GM10266 (cell line): ENCODE measurements around the gene RPL9.
"Not testable (repeated sequence)": the region's sequence is repeated elsewhere in the genome, so short reads cannot be mapped to it uniquely, and the experiment has no call there.

ENCODE experiments used
- DNase-seq: peaks from one replicate; pipeline ENCODE4 v3.0.0; 2012; ENCODE audit errors: extremely low spot score
- CTCF ChIP-seq: IDR thresholded peaks from 2 replicates; pipeline ENCODE4 v1.5.1; 2012; ENCODE audit warnings: mild to moderate bottlenecking, low read depth; ENCODE audit not compliant: control insufficient read depth, insufficient read depth; ENCODE audit errors: missing control alignments

RPL9 gene

GRCh38 chr4:39458505-39459300 lies at the start of gene RPL9, which contains the start of gene LIAS:
RPL9 (minus strand) TSS chr4:39458922; CDS start chr4:39458439, 483 bp downstream.
LIAS (plus strand) TSS chr4:39459056; CDS start chr4:39459118, 62 bp downstream.
- TF ChIP-seq CTCF = no peak
- peak; percentile 94 for DNase-seq

GRCh38 chr4:39505581-39505980 lies 46.9 kb upstream of the RPL9 start:
- no peak for DNase-seq
- no peak for TF ChIP-seq CTCF

GRCh38 chr4:39504538-39504937 lies 45.8 kb upstream of the RPL9 start:
- TF ChIP-seq CTCF = no peak
- DNase-seq = no peak

DNA sequence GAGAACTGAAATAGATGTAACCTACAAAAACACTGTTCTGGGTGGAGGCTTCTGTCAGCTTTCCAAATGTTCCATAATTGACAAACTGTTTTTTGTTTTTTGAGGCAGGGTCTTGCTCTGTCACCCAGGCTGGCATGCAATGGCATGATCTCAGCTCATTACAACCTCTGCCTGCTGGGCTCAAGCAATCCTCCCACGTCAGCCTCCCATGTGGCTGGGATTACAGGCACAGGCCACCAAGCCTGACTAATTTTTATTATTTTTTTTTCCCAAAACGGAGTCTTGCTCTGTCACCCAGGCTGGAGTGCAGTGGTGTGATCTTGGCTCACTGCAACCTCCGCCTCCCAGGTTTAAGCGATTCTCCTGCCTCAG lies 43.9 kb upstream of the RPL9 start:
- not testable (repeated sequence) for DNase-seq

DNA sequence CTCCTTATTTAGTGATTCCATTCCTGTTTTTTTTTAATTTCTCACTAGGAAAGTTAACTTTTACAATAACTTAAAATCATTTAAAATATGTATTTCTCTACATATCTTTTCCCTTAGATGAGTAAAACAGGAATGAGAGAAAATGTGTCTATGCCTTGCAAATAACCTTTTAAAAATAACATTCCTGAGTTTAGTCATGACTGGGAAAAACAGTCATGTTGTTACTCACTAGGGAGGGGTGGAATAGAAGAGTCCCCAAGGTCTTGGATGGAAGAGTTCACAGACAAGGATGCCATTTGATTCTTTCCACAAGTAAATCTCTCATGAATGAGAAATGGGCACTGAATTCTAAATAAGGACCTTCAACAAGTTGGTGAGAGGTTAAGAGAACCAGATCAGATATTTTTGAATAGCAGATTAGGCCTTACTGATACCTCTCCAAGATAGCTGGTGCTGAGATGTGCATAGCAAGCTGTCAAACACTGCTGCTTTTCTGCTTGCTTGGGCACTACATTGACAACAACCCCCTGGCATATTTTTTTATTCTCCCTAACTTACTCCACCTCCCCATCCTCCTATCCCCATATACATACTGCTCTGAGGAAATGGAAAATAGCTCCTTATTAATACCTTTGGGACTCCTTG lies 43.4 kb upstream of the RPL9 start:
- TF ChIP-seq CTCF = no peak
- no peak for DNase-seq

GRCh38 chr4:39498727-39499020 lies 40.0 kb upstream of the RPL9 start:
- no peak for DNase-seq
- TF ChIP-seq CTCF = no peak

- no peak for TF ChIP-seq CTCF
- DNase-seq = no peak
Measured at GRCh38 chr4:39497909-39498726, 39.4 kb upstream of the RPL9 start.
